ENCODE data around the gene RC3H1. TPM values are rescaled to one million over a fixed set of nuclear protein-coding genes. Genes with fewer than 3 reads are reported as not detected.

The RC3H1 gene
- polyA plus RNA-seq, 1 of the 3 experiments (the other 2 are of a cell fraction), result 2.9 TPM

GRCh38 chr1:174040387-174040786 lies 18.2 kb upstream of the RC3H1 start:
- peak overlapping the region in 1 of 2 experiments; percentile 59; a peak in 3 of 4 replicates for H3K27ac ChIP-seq (ENCODE audit: low read depth in 2 of 2, low read length in 1 of 2)
- H2AFZ ChIP-seq (ENCODE audit: low read depth), result no peak overlapping the region
- no peak overlapping the region for H3K4me2 ChIP-seq
- TF ChIP-seq RFX5 (IDR thresholded peaks at IDR 0.05; ENCODE audit: low read length), result no peak
- 0 out of 2 replicates have a peak, but pooled peaks have one; percentile 29 for TF ChIP-seq TEAD4 (IDR thresholded peaks at IDR 0.05; ENCODE audit: borderline replicate concordance, insufficient read depth)
- TF ChIP-seq EP300 (IDR thresholded peaks at IDR 0.05; ENCODE audit: borderline replicate concordance in 1 of 2, low read depth in 1 of 2, low read length in 1 of 2), result peak in 1 of 2 experiments; percentile 60; a peak in 1 of 4 replicates
- TF ChIP-seq IRF3 (IDR thresholded peaks at IDR 0.05; ENCODE audit: low read depth, low read length), result no peak
- peak; percentile 53; the same call in 1 of the 2 replicates for TF ChIP-seq ELF1 (IDR thresholded peaks at IDR 0.05)
- TF ChIP-seq CHD2 (IDR thresholded peaks at IDR 0.05; ENCODE audit: low read length, partially characterized antibody), result no peak
- TF ChIP-seq USF2 (IDR thresholded peaks at IDR 0.05; ENCODE audit: borderline replicate concordance, low read depth, low read length), result no peak
- TF ChIP-seq SMC3 (IDR thresholded peaks at IDR 0.05; ENCODE audit: low read depth, low read length), result no peak
- TF ChIP-seq FOXM1 (IDR thresholded peaks at IDR 0.05; ENCODE audit: low read depth), result no peak
- TF ChIP-seq GATA2 (CRISPR knock-in tag; IDR thresholded peaks at IDR 0.05), result no peak
- TF ChIP-seq FOSL2 (IDR thresholded peaks at IDR 0.05; ENCODE audit: borderline replicate concordance, low read depth), result peak; percentile 77; the same call in 1 of the 2 replicates
- peak; percentile 90 for TF ChIP-seq PBX3 (IDR thresholded peaks at IDR 0.05)
- peak; percentile 45; the same call in 1 of the 2 replicates for TF ChIP-seq MAX (IDR thresholded peaks at IDR 0.05; ENCODE audit: low read depth)
- no peak for TF ChIP-seq CTCF (IDR thresholded peaks at IDR 0.05)
- no peak for TF ChIP-seq RCOR1 (IDR thresholded peaks at IDR 0.05; ENCODE audit: low read length)
- TF ChIP-seq TAF1 (IDR thresholded peaks at IDR 0.05; ENCODE audit: borderline replicate concordance, low read depth, low read length), result no peak
- TF ChIP-seq NFIC (IDR thresholded peaks at IDR 0.05; ENCODE audit: borderline replicate concordance), result peak; percentile 97
- TF ChIP-seq SIN3A (IDR thresholded peaks at IDR 0.05; ENCODE audit: borderline replicate concordance, low read depth, low read length), result no peak
- peak; percentile 88 for TF ChIP-seq TCF12 (IDR thresholded peaks at IDR 0.05)
- peak; percentile 69; the same call in 1 of the 2 replicates for TF ChIP-seq JUND (IDR thresholded peaks at IDR 0.05)
- peak; percentile 47; the same call in 1 of the 2 replicates for TF ChIP-seq POLR2AphosphoS5 (IDR thresholded peaks at IDR 0.05; ENCODE audit: low read depth, low read length)
- H3K9me3 ChIP-seq, result no peaks in the 10 kb centered on the region
- peaks cover 2 to 9% of the 10 kb centered on the region in 2 experiments; a peak in 2 of 4 replicates for H3K4me1 ChIP-seq (ENCODE audit: control insufficient read depth in 1 of 2, insufficient read depth in 2 of 2, low read depth in 1 of 2, low read length in 1 of 2)
- no peaks in the 10 kb centered on the region for H3K79me2 ChIP-seq (ENCODE audit: insufficient read depth)
- H3K9me2 ChIP-seq, result no peaks in the 10 kb centered on the region
- H3K9ac ChIP-seq, result no peak overlapping the region
- 27% methylated on average over 2 of the region's 2 CpGs for WGBS (ENCODE audit: low lambda C conversion rate)
- no peak for DNase-seq
- ChIA-PET CTCF (interaction anchor here (1.0 kb wide), 1 partner anchor 41 kb away, joined by 3 read pairs; no protein-coding TSS in a partner anchor), POLR2A (no interaction called here)
- no peaks in the 10 kb centered on the region for H4K20me1 ChIP-seq (ENCODE audit: insufficient read depth)
- peaks cover 32% of the 10 kb centered on the region for H3F3A ChIP-seq (replicated peaks; ENCODE audit: insufficient read depth)
- H3K27me3 ChIP-seq (ENCODE audit: insufficient read depth), result no peaks in the 10 kb centered on the region
- no peaks in the 10 kb centered on the region for H3K36me3 ChIP-seq (replicated peaks in 1 of 2; ENCODE audit: control insufficient read depth in 1 of 2, insufficient read depth in 2 of 2, low read length in 1 of 2)
- H3K4me3 ChIP-seq (ENCODE audit: low read depth in 2 of 2, low read length in 1 of 2), result no peak overlapping the region
